K562 (cell line): Measurements from ENCODE around the gene PIK3C2G.

Experiments used
- EP300 ChIP-seq: IDR thresholded peaks from 2 replicates; pipeline ENCODE4 v1.6.1; 2012; ENCODE audit warnings: low read length, improper control_type of control experiment
- KAT2B ChIP-seq: IDR thresholded peaks from one replicate; pipeline ENCODE4 v1.6.1; 2012; ENCODE audit warnings: low read depth, mild to moderate bottlenecking, control low read depth, inconsistent platforms, low read length, moderate library complexity
- POLR2A ChIP-seq: fragments of 450-650 bp; conservative IDR thresholded peaks from 2 replicates; pipeline ENCODE4 v1.6.1; 2016
- POLR2AphosphoS2 ChIP-seq: IDR thresholded peaks from 2 replicates; pipeline ENCODE4 v1.6.1; 2012; ENCODE audit warnings: low read length, improper control_type of control experiment
- POLR2AphosphoS5 ChIP-seq: IDR thresholded peaks from 2 replicates; pipeline ENCODE4 v1.6.1; 2011; ENCODE audit warnings: mild to moderate bottlenecking, low read depth, low read length, moderate library complexity; ENCODE audit not compliant: control insufficient read depth, insufficient read depth
- ZBTB8A ChIP-seq: fragments of 450-650 bp; IDR thresholded peaks from 2 replicates; pipeline ENCODE4 v1.6.1; 2018; ENCODE audit warnings: mild to moderate bottlenecking, moderate library complexity; ENCODE audit not compliant: partially characterized antibody
- ZFP36 ChIP-seq: fragments of 150-350 bp; IDR thresholded peaks from 2 replicates; pipeline ENCODE4 v1.6.1; 2018; ENCODE audit warnings: low read length, low read depth; ENCODE audit not compliant: partially characterized antibody
- ZSCAN32 ChIP-seq: fragments of 450-650 bp; formaldehyde crosslinking; IDR thresholded peaks from 2 replicates; pipeline ENCODE4 v1.4.0; 2020; ENCODE audit warnings: mild to moderate bottlenecking, moderate library complexity
- TF ChIP-seq, protein P1 (sequence below): fragments of 450-650 bp; formaldehyde crosslinking; IDR thresholded peaks from 2 replicates; pipeline ENCODE4 v1.4.0; 2022; ENCODE audit warnings: mild to moderate bottlenecking, moderate library complexity
- TF ChIP-seq, protein P2 (sequence below), 3 experiments: IDR thresholded peaks in 2 of 3; conservative IDR thresholded peaks in 1 of 3; 2 replicates each; pipeline ENCODE4 v1.5.1; 2011 to 2012; ENCODE audit warnings: low read length in 3 of 3, mild to moderate bottlenecking in 3 of 3, control low read depth in 2 of 3, improper control_type of control experiment in 1 of 3, inconsistent platforms in 1 of 3, low read depth in 1 of 3, mixed read lengths in 1 of 3, moderate library complexity in 1 of 3; ENCODE audit not compliant: insufficient read depth in 2 of 3
- TF ChIP-seq, protein P3 (sequence below): sonication (generic); formaldehyde crosslinking; IDR thresholded peaks from 2 replicates; pipeline ENCODE4 v1.5.0; 2020; ENCODE audit warnings: missing genetic modification reagents
- TF ChIP-seq, protein P4 (sequence below): fragments of 250-450 bp; sonication (Bioruptor Pico); IDR thresholded peaks from 2 replicates; pipeline ENCODE4 v1.9.0; 2021; ENCODE audit warnings: mild to moderate bottlenecking
- TF ChIP-seq, protein P5 (sequence below): sonication (generic); formaldehyde crosslinking; IDR thresholded peaks from 2 replicates; pipeline ENCODE4 v1.8.0; 2022; ENCODE audit warnings: mild to moderate bottlenecking, low read depth, missing genetic modification reagents

DNA sequence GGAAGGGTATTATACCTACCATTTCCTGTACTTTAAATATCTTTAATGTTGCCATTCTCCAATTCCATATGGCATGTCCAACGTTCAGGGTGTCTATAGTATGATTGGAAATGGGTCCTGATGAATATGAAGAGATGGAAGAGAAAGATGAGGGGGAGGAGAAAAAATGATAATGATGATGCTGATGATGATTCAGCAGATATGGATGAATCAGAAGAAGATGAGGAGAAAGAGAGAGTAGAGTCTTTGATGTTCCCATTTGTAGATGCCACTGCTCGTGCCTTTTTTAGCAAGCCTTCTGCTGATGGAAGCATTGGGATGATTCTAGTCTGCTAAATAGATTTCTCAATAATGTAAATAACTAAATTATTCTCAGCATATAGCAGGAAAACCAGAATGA lies 163.5 kb downstream of the PIK3C2G start:
- TF ChIP-seq ZFP36, result no peak
- TF ChIP-seq, protein P1, sequence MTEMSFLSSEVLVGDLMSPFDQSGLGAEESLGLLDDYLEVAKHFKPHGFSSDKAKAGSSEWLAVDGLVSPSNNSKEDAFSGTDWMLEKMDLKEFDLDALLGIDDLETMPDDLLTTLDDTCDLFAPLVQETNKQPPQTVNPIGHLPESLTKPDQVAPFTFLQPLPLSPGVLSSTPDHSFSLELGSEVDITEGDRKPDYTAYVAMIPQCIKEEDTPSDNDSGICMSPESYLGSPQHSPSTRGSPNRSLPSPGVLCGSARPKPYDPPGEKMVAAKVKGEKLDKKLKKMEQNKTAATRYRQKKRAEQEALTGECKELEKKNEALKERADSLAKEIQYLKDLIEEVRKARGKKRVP (CRISPR knock-in tag), result no peak
- no peak for TF ChIP-seq POLR2AphosphoS5
- no peak for TF ChIP-seq KAT2B
- no peak for TF ChIP-seq ZSCAN32
- no peak for TF ChIP-seq POLR2A
- TF ChIP-seq, protein P2, sequence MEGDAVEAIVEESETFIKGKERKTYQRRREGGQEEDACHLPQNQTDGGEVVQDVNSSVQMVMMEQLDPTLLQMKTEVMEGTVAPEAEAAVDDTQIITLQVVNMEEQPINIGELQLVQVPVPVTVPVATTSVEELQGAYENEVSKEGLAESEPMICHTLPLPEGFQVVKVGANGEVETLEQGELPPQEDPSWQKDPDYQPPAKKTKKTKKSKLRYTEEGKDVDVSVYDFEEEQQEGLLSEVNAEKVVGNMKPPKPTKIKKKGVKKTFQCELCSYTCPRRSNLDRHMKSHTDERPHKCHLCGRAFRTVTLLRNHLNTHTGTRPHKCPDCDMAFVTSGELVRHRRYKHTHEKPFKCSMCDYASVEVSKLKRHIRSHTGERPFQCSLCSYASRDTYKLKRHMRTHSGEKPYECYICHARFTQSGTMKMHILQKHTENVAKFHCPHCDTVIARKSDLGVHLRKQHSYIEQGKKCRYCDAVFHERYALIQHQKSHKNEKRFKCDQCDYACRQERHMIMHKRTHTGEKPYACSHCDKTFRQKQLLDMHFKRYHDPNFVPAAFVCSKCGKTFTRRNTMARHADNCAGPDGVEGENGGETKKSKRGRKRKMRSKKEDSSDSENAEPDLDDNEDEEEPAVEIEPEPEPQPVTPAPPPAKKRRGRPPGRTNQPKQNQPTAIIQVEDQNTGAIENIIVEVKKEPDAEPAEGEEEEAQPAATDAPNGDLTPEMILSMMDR (IDR thresholded peaks at IDR 0.05 in 2 of 3, conservative IDR thresholded peaks at IDR 0.05 in 1 of 3; ENCODE audit: insufficient read depth in 2 of 3, low read depth in 1 of 3, low read length in 3 of 3), result no peak
- TF ChIP-seq, protein P3, sequence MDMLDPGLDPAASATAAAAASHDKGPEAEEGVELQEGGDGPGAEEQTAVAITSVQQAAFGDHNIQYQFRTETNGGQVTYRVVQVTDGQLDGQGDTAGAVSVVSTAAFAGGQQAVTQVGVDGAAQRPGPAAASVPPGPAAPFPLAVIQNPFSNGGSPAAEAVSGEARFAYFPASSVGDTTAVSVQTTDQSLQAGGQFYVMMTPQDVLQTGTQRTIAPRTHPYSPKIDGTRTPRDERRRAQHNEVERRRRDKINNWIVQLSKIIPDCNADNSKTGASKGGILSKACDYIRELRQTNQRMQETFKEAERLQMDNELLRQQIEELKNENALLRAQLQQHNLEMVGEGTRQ (CRISPR knock-in tag), result no peak
- TF ChIP-seq, protein P4, sequence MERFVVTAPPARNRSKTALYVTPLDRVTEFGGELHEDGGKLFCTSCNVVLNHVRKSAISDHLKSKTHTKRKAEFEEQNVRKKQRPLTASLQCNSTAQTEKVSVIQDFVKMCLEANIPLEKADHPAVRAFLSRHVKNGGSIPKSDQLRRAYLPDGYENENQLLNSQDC (CRISPR knock-in tag), result no peak
- TF ChIP-seq EP300, result no peak
- no peak for TF ChIP-seq POLR2AphosphoS2
- TF ChIP-seq, protein P5, sequence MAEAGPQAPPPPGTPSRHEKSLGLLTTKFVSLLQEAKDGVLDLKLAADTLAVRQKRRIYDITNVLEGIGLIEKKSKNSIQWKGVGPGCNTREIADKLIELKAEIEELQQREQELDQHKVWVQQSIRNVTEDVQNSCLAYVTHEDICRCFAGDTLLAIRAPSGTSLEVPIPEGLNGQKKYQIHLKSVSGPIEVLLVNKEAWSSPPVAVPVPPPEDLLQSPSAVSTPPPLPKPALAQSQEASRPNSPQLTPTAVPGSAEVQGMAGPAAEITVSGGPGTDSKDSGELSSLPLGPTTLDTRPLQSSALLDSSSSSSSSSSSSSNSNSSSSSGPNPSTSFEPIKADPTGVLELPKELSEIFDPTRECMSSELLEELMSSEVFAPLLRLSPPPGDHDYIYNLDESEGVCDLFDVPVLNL (CRISPR knock-in tag), result no peak
- no peak for TF ChIP-seq ZBTB8A
